HG03280 (cell line): Measurements from ENCODE around the gene SCAMP5.

ENCODE experiments used
- ATAC-seq: cut with Tn5 transposase; IDR thresholded peaks from one replicate; pipeline ENCODE4 v1.9.1; 2021; ENCODE audit warnings: mild to moderate bottlenecking, moderate library complexity; ENCODE audit not compliant: unreplicated experiment

SCAMP5 gene

GRCh38 chr15:75067123-75067830, 71.9 kb downstream of the SCAMP5 start:
- no peak for ATAC-seq

- ATAC-seq = no peak
Measured at GRCh38 chr15:75068748-75069147, 73.4 kb downstream of the SCAMP5 start.

GRCh38 chr15:75069301-75069925, 74.0 kb downstream of the SCAMP5 start:
- peak; percentile 72 for ATAC-seq

GRCh38 chr15:75070674-75071073, 75.3 kb downstream of the SCAMP5 start:
- ATAC-seq = no peak
